DND-41 (cell line): ENCODE data around the gene PEAK3.

ENCODE experiments used
- CTCF ChIP-seq: IDR thresholded peaks from 2 replicates; pipeline ENCODE4 v1.5.1; 2012; ENCODE audit warnings: borderline replicate concordance, low read length, moderate library complexity, mild to moderate bottlenecking; ENCODE audit not compliant: poor library complexity, severe bottlenecking; ENCODE audit errors: extremely low read depth
- EZH2 ChIP-seq: IDR thresholded peaks from 3 replicates; pipeline ENCODE4 v1.6.1; 2012; ENCODE audit warnings: borderline replicate concordance, low read depth, mild to moderate bottlenecking, moderate library complexity, low read length, inconsistent platforms; ENCODE audit not compliant: severe bottlenecking

GRCh38 chr19:2252797-2253105 is 29.2 kb downstream of the PEAK3 start:
- TF ChIP-seq CTCF: no peak
- TF ChIP-seq EZH2: no peak
